Measurements from ENCODE around the gene ALDH3B2. TPM values are rescaled to one million over a fixed set of nuclear protein-coding genes. Genes with fewer than 3 reads are reported as not detected.

The ALDH3B2 gene
- total and polyA plus RNA-seq, 10 donors, result 0.03 TPM; not detected in 9

DNA sequence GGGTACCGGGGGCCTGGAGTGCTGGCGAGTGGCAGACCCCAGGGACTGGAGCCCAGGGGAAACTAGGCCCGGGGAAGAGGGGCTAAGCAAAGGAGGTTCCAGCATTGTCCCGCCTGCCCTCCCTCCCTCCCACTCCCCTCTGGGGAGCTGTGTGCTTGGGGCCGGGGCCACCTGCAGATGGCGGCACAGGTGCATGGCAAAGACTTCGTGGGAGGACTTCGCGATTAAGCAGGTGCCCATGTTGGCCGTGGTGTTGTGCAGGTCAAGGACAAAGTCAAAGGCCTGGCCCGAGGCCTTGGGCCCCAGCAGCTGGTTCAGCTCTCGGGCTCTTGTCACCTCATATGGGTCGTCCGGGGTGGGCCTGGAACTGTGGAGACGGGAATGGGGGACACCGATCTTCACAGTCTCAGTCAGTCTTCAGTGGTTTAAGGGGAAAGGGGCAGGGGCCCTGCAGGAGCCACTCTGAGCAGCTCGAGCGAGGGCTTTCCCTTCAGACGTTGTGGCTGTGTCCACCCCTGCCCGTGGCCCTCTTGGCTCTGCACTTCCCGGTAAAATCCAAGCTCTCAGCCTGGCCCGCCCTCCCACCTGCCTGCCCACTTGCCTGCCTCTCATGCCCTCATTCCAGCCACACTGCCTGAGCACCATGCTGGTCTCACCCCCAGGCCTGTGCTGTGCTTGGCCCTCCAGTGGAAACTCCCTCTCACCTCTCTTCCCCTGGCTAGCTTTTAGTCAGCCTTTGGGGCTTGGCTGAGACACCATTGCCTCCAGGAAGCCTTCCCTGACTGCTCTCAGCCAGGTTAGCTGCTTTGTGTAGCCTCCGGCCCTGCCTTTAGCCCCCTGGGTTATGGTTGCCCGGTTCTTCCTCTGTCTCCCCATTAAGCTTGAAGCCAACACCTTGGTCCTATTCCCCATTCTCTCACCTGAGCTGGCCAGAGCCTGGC, 28.6 kb downstream of the ALDH3B2 start:
- peaks cover 38 to 63% (median 56%) of the 10 kb centered on the region in 6 donors for H3K4me1 ChIP-seq
- 69 to 82% (median 78%) methylated on average over 18 to 24 of the region's 24 CpGs for WGBS, 5 donors
- H3K9me3 ChIP-seq, result peaks cover 0 to 10% (median 5%) of the 10 kb centered on the region in 8 donors
- peaks cover 0 to 33% (median 0%) of the 10 kb centered on the region in 7 donors for H3K27me3 ChIP-seq (replicated peaks in 1 of 7)
- peak; percentile 75 for DNase-seq
- peak overlapping the region in 1 of 8 donors; percentile 47 for H3K4me3 ChIP-seq
- H3K36me3 ChIP-seq, result no peaks in the 10 kb centered on the region
- TF ChIP-seq POLR2AphosphoS5 (IDR thresholded peaks at IDR 0.05) (no peak), POLR2A (IDR thresholded peaks at IDR 0.05) (no peak)
- TF ChIP-seq, protein P1, sequence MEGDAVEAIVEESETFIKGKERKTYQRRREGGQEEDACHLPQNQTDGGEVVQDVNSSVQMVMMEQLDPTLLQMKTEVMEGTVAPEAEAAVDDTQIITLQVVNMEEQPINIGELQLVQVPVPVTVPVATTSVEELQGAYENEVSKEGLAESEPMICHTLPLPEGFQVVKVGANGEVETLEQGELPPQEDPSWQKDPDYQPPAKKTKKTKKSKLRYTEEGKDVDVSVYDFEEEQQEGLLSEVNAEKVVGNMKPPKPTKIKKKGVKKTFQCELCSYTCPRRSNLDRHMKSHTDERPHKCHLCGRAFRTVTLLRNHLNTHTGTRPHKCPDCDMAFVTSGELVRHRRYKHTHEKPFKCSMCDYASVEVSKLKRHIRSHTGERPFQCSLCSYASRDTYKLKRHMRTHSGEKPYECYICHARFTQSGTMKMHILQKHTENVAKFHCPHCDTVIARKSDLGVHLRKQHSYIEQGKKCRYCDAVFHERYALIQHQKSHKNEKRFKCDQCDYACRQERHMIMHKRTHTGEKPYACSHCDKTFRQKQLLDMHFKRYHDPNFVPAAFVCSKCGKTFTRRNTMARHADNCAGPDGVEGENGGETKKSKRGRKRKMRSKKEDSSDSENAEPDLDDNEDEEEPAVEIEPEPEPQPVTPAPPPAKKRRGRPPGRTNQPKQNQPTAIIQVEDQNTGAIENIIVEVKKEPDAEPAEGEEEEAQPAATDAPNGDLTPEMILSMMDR (IDR thresholded peaks at IDR 0.05 in 8 of 11, conservative IDR thresholded peaks at IDR 0.05 in 3 of 11), result no peak
- H3K27ac ChIP-seq, result peak overlapping the region in 3 of 8 donors; percentile 11 to 68 (median 20)
- intact Hi-C loops (cut with DNase I; ENCODE audit: low total_unique reads), result no loop called here

GRCh38 chr11:67644472-67645418, 29.7 kb downstream of the ALDH3B2 start:
- H3K9me3 ChIP-seq, result peaks cover 0 to 10% (median 5%) of the 10 kb centered on the region in 8 donors
- WGBS, 5 donors, result 64 to 89% (median 81%) methylated on average over 11 to 22 of the region's 22 CpGs
- no peaks in the 10 kb centered on the region for H3K36me3 ChIP-seq
- H3K27ac ChIP-seq, result no peak overlapping the region
- no peak for DNase-seq
- intact Hi-C loops (cut with DNase I; ENCODE audit: low total_unique reads), result no loop called here
- peaks cover 0 to 44% (median 3%) of the 10 kb centered on the region in 7 donors for H3K27me3 ChIP-seq (replicated peaks in 1 of 7)
- H3K4me3 ChIP-seq, result no peak overlapping the region
- peaks cover 35 to 58% (median 50%) of the 10 kb centered on the region in 6 donors for H3K4me1 ChIP-seq
- TF ChIP-seq, protein P1 (IDR thresholded peaks at IDR 0.05 in 8 of 11, conservative IDR thresholded peaks at IDR 0.05 in 3 of 11), result no peak
- no peak for TF ChIP-seq POLR2A (IDR thresholded peaks at IDR 0.05)
- TF ChIP-seq POLR2AphosphoS5 (IDR thresholded peaks at IDR 0.05), result no peak

- H3K9me3 ChIP-seq, result peaks cover 0 to 10% (median 5%) of the 10 kb centered on the region in 8 donors
- H3K4me3 ChIP-seq, result no peak overlapping the region
- TF ChIP-seq, protein P1 (IDR thresholded peaks at IDR 0.05 in 8 of 11, conservative IDR thresholded peaks at IDR 0.05 in 3 of 11), result no peak
- TF ChIP-seq POLR2AphosphoS5 (IDR thresholded peaks at IDR 0.05), result no peak
- TF ChIP-seq POLR2A (IDR thresholded peaks at IDR 0.05), result no peak
- H3K27me3 ChIP-seq (replicated peaks in 1 of 7), result peaks cover 0 to 51% (median 3%) of the 10 kb centered on the region in 7 donors
- 83 to 95% (median 91%) methylated on average over 5 of the region's 5 CpGs for WGBS, 5 donors
- no peak overlapping the region for H3K27ac ChIP-seq
- no peak for DNase-seq
- H3K4me1 ChIP-seq, result peaks cover 34 to 52% (median 43%) of the 10 kb centered on the region in 6 donors
- intact Hi-C loops (cut with DNase I; ENCODE audit: low total_unique reads), result no loop called here
- H3K36me3 ChIP-seq, result no peaks in the 10 kb centered on the region
These were observed 30.4 kb downstream of the ALDH3B2 start for GRCh38 chr11:67644042-67644441.
